ENCODE measurements around the gene PHF20. TPM values are rescaled to one million over a fixed set of nuclear protein-coding genes. Genes with fewer than 3 reads are reported as not detected.

PHF20 gene
- total and polyA plus RNA-seq, 12 donors: 23.4 to 44.7 (median 36.0) TPM

GRCh38 chr20:35826397-35826998 lies 54.7 kb downstream of the PHF20 start:
- Histone ChIP-seq H3K4me3 (no peak overlapping the region), H3K9me3 (peaks cover 0 to 7% (median 0%) of the 10 kb centered on the region in 11 donors), H3K27me3 (no peaks in the 10 kb centered on the region), H3K27ac (peak overlapping the region; percentile 11 to 68 (median 34)), H3K36me3 (peaks cover 0 to 5% (median 0%) of the 10 kb centered on the region in 9 donors), H3K4me1 (peaks cover 0 to 43% (median 10%) of the 10 kb centered on the region in 9 donors)
- WGBS, 2 donors: 65 to 88% methylated on average over 1 of the region's 1 CpG
- no peak for TF ChIP-seq CTCF (IDR thresholded peaks at IDR 0.05)
- ATAC-seq (no peak), DNase-seq (no peak)
- intact Hi-C loops (cut with DNase I): loop anchor here in 1 of 10 donors (5.0 kb wide), 1 partner anchor 61 kb away; no protein-coding TSS in a partner anchor

GRCh38 chr20:35828434-35828833 lies 56.6 kb downstream of the PHF20 start:
- H3K9me3 ChIP-seq: peaks cover 0 to 7% (median 0%) of the 10 kb centered on the region in 11 donors
- peak overlapping the region in 8 of 10 donors; percentile 13 to 55 (median 46) for H3K27ac ChIP-seq
- DNase-seq: peak; percentile 54 to 58
- TF ChIP-seq CTCF (IDR thresholded peaks at IDR 0.05): no peak
- no peaks in the 10 kb centered on the region for H3K27me3 ChIP-seq
- intact Hi-C loops (cut with DNase I): loop anchor here in 1 of 10 donors (5.0 kb wide), 1 partner anchor 59 kb away; no protein-coding TSS in a partner anchor
- peaks cover 0 to 36% (median 10%) of the 10 kb centered on the region in 9 donors for H3K4me1 ChIP-seq
- ATAC-seq: peak; percentile 71 to 97 (median 89)
- H3K4me3 ChIP-seq: no peak overlapping the region
- WGBS, 2 donors: 47 to 56% methylated on average over 3 of the region's 3 CpGs
- peaks cover 0 to 8% (median 0%) of the 10 kb centered on the region in 9 donors for H3K36me3 ChIP-seq

- H3K4me3 ChIP-seq: no peak overlapping the region
- peak overlapping the region in 8 of 10 donors; percentile 13 to 55 (median 46) for H3K27ac ChIP-seq
- TF ChIP-seq CTCF (IDR thresholded peaks at IDR 0.05): no peak
- ATAC-seq: no peak
- DNase-seq: no peak
- H3K4me1 ChIP-seq: peaks cover 0 to 36% (median 10%) of the 10 kb centered on the region in 9 donors
- 84 to 90% methylated on average over 4 of the region's 4 CpGs for WGBS, 2 donors
- no peaks in the 10 kb centered on the region for H3K27me3 ChIP-seq
- peaks cover 0 to 8% (median 0%) of the 10 kb centered on the region in 9 donors for H3K36me3 ChIP-seq
- intact Hi-C loops (cut with DNase I): loop anchor here in 1 of 10 donors (5.0 kb wide), 1 partner anchor 58 kb away; no protein-coding TSS in a partner anchor
- H3K9me3 ChIP-seq: peaks cover 0 to 7% (median 0%) of the 10 kb centered on the region in 11 donors
Observed at GRCh38 chr20:35828916-35829315, 57.1 kb downstream of the PHF20 start.

- intact Hi-C loops (cut with DNase I): no loop called here
- Histone ChIP-seq H3K27ac (no peak overlapping the region), H3K4me1 (peaks cover 0 to 36% (median 10%) of the 10 kb centered on the region in 9 donors), H3K9me3 (peaks cover 0 to 7% (median 0%) of the 10 kb centered on the region in 11 donors), H3K4me3 (no peak overlapping the region), H3K36me3 (peaks cover 0 to 8% (median 0%) of the 10 kb centered on the region in 9 donors), H3K27me3 (no peaks in the 10 kb centered on the region)
- no peak for TF ChIP-seq CTCF (IDR thresholded peaks at IDR 0.05)
- ATAC-seq (no peak), DNase-seq (no peak)
Observed at GRCh38 chr20:35830264-35830663, 58.4 kb downstream of the PHF20 start.
